ENCODE results near the gene SH3RF3.

SH3RF3 gene

GRCh38 chr2:109427661-109428091 is 298.7 kb downstream of the SH3RF3 start:
- TF ChIP-seq CTCF (IDR thresholded peaks at IDR 0.05), result no peak

GRCh38 chr2:109428281-109428680 is 299.3 kb downstream of the SH3RF3 start:
- no peaks in the 10 kb centered on the region for H3K4me1 ChIP-seq
- no peaks in the 10 kb centered on the region for H3K9me3 ChIP-seq (ENCODE audit: control insufficient read depth, low read length)
- H3K4me3 ChIP-seq (ENCODE audit: low read depth, low read length), result no peak overlapping the region
- no peak overlapping the region for H2AFZ ChIP-seq
- no peaks in the 10 kb centered on the region for H3K36me3 ChIP-seq (ENCODE audit: control insufficient read depth, insufficient read depth, low read length)
- H3K4me2 ChIP-seq (ENCODE audit: low read length), result no peak overlapping the region
- TF ChIP-seq CTCF (IDR thresholded peaks at IDR 0.05), result no peak
- no peak overlapping the region for H3K9ac ChIP-seq
- H3K27me3 ChIP-seq (ENCODE audit: control insufficient read depth, insufficient read depth, low read length), result no peaks in the 10 kb centered on the region
- no peaks in the 10 kb centered on the region for H3K79me2 ChIP-seq
- H3K27ac ChIP-seq, result no peak overlapping the region

More at GRCh38 chr2:109427661-109428091, 298.7 kb downstream of the SH3RF3 start:
- no peaks in the 10 kb centered on the region for H3K36me3 ChIP-seq (ENCODE audit: control insufficient read depth, insufficient read depth, low read length)
- no peaks in the 10 kb centered on the region for H3K9me3 ChIP-seq (ENCODE audit: control insufficient read depth, low read length)
- H3K27me3 ChIP-seq (ENCODE audit: control insufficient read depth, insufficient read depth, low read length), result no peaks in the 10 kb centered on the region
- H3K9ac ChIP-seq, result no peak overlapping the region
- H3K4me3 ChIP-seq (ENCODE audit: low read depth, low read length), result no peak overlapping the region
- no peaks in the 10 kb centered on the region for H3K79me2 ChIP-seq
- no peak overlapping the region for H3K27ac ChIP-seq
- no peak overlapping the region for H3K4me2 ChIP-seq (ENCODE audit: low read length)
- no peaks in the 10 kb centered on the region for H3K4me1 ChIP-seq
- no peak overlapping the region for H2AFZ ChIP-seq

- H3K36me3 ChIP-seq (ENCODE audit: control insufficient read depth, insufficient read depth, low read length), result no peaks in the 10 kb centered on the region
- H3K27ac ChIP-seq, result no peak overlapping the region
- no peak for TF ChIP-seq CTCF (IDR thresholded peaks at IDR 0.05)
- no peaks in the 10 kb centered on the region for H3K27me3 ChIP-seq (ENCODE audit: control insufficient read depth, insufficient read depth, low read length)
- no peak overlapping the region for H3K4me3 ChIP-seq (ENCODE audit: low read depth, low read length)
- no peak overlapping the region for H2AFZ ChIP-seq
- H3K4me1 ChIP-seq, result no peaks in the 10 kb centered on the region
- H3K79me2 ChIP-seq, result no peaks in the 10 kb centered on the region
- no peak overlapping the region for H3K9ac ChIP-seq
- no peaks in the 10 kb centered on the region for H3K9me3 ChIP-seq (ENCODE audit: control insufficient read depth, low read length)
- no peak overlapping the region for H3K4me2 ChIP-seq (ENCODE audit: low read length)
Observed at GRCh38 chr2:109428841-109429566, 300.0 kb downstream of the SH3RF3 start.

GRCh38 chr2:109429567-109430328 is 300.7 kb downstream of the SH3RF3 start:
- Histone ChIP-seq H3K9ac (no peak overlapping the region), H3K4me2 (ENCODE audit: low read length) (no peak overlapping the region), H3K27me3 (ENCODE audit: control insufficient read depth, insufficient read depth, low read length) (no peaks in the 10 kb centered on the region), H3K9me3 (ENCODE audit: control insufficient read depth, low read length) (no peaks in the 10 kb centered on the region), H3K36me3 (ENCODE audit: control insufficient read depth, insufficient read depth, low read length) (no peaks in the 10 kb centered on the region), H2AFZ (no peak overlapping the region), H3K4me3 (ENCODE audit: low read depth, low read length) (no peak overlapping the region), H3K79me2 (no peaks in the 10 kb centered on the region), H3K4me1 (no peaks in the 10 kb centered on the region), H3K27ac (no peak overlapping the region)
- no peak for TF ChIP-seq CTCF (IDR thresholded peaks at IDR 0.05)
